Upper lobe of left lung (tissue), 4 donors: ENCODE results near the gene C1orf141.

Source experiments
- POLR2A ChIP-seq, 4 donors: fragments of 450-650 bp; IDR thresholded peaks; one replicate each; pipeline ENCODE4 v1.5.1; 2016 to 2017; ENCODE audit warnings: antibody characterized with exemption in 4 of 4, mild to moderate bottlenecking in 2 of 4
- TF ChIP-seq, protein P1 (sequence below), 6 experiments: fragments of 450-650 bp in 4 of 6; fragments of 200-600 bp in 2 of 6; sonication (generic) in 2 of 6; IDR thresholded peaks; one replicate each; pipeline ENCODE4 v1.5.1; 2016 to 2019; ENCODE audit warnings: antibody characterized with exemption in 6 of 6

DNA sequence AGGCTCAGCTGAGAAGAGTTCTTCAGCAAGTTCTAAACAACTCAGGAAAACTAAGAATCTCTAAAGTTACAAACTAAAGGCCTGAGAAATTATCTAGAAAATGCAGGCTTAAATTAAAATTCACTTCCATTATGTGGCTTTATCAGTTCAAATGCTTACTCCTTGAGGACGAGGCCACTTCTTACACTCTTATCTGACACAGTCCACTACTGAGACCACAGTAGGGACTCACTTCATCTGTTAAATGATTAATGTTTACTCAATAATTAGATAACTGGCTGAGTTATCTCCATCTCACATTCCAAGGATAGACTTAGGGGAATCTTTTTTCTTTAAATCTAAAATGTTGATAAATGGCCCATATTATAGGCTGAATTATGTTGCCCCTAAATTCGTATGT is 1.6 kb downstream of the C1orf141 start:
- no peak for TF ChIP-seq POLR2A (IDR thresholded peaks at IDR 0.05)
- TF ChIP-seq, protein P1, sequence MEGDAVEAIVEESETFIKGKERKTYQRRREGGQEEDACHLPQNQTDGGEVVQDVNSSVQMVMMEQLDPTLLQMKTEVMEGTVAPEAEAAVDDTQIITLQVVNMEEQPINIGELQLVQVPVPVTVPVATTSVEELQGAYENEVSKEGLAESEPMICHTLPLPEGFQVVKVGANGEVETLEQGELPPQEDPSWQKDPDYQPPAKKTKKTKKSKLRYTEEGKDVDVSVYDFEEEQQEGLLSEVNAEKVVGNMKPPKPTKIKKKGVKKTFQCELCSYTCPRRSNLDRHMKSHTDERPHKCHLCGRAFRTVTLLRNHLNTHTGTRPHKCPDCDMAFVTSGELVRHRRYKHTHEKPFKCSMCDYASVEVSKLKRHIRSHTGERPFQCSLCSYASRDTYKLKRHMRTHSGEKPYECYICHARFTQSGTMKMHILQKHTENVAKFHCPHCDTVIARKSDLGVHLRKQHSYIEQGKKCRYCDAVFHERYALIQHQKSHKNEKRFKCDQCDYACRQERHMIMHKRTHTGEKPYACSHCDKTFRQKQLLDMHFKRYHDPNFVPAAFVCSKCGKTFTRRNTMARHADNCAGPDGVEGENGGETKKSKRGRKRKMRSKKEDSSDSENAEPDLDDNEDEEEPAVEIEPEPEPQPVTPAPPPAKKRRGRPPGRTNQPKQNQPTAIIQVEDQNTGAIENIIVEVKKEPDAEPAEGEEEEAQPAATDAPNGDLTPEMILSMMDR (IDR thresholded peaks at IDR 0.05), result no peak
